Measurements from ENCODE around the gene VARS2. TPM values are rescaled to one million over a fixed set of nuclear protein-coding genes. Genes with fewer than 3 reads are reported as not detected.

The VARS2 gene
- total and polyA plus RNA-seq, 2 donors (not counting 3 experiments of a cell fraction or from before 2014, with no cell fraction given), result 17.8 to 34.3 TPM

DNA sequence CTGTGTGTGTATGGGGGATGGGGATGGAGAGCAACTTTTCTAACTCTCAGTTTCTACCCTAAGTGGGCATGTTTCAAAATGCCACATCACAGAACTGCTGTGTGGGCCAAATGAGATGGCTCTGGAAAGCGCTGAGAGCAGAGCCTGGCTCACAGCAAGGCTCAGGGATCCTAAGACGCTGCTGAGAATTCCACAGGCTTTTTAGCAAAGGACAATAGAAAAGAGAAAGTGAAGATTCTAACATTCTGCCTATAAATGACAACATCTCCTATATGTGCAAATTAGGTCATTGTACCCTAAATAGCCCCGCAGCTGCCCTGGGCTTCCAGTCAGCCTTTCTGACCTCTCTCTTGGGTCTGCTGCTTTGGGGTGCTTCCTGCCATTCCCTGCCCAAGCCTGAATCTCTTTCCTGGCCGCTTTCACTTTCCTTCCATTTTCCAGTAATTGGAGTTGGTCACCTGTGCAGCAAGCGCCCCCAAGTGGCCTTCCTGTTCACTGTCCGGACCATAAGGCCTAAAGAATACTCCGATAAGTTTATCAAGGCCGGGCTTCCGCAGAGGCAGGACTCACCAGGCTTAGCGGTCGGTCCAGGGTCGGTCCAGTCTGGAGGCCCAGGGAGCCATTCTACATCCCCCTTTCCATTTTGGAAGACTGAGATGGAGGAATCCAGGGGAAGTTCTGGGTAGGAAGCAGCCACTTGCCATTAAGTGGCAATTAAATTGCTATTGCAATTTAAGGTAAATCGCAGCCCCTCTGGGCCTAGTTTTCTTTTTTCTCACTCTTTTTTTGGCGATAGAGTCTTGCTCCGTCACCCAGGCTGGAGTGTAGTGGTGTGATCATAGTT lies 36.4 kb upstream of the VARS2 start:
- no peaks in the 10 kb centered on the region for H3K9me1 ChIP-seq (replicated peaks; ENCODE audit: control insufficient read depth, extremely low read depth, insufficient read depth, low read length)
- dilution Hi-C loops (cut with MboI; ENCODE audit: extremely low pct_ligation_motif_present, low sequenced_read_pairs) (loop anchor here (25.0 kb wide), 1 partner anchor 140 kb away; the partner anchor contains the start of genes FLOT1 and IER3), intact Hi-C loops (cut with micrococcal nuclease) (loop anchor here (1.0 to 10.0 kb wide), 6 partner anchors 49 to 393 kb away; partner anchors contain the start of genes FLOT1 and HLA-E)
- peaks cover 23% of the 10 kb centered on the region for H3K4me1 ChIP-seq (ENCODE audit: control insufficient read depth, extremely low read depth, insufficient read depth, low read length)
- ChIA-PET CTCF (interaction anchor here (0.7 to 5.6 kb wide), 10 partner anchors 12 to 209 kb away, joined by 3 to 57 read pairs (median 6); no protein-coding TSS in a partner anchor), POLR2A (no interaction called here)
- FAIRE-seq (peak; percentile 97), DNase-seq (ENCODE audit: low read depth, low spot score) (peak; percentile 92)
- H3K27me3 ChIP-seq (ENCODE audit: control insufficient read depth in 2 of 2, insufficient read depth in 2 of 2, low read length in 2 of 2), result peaks cover 0 to 2% of the 10 kb centered on the region in 2 experiments
- BruUV-seq (replicated peaks), result no TSS peak
- peak overlapping the region; percentile 75 for H3K4me2 ChIP-seq (ENCODE audit: insufficient read depth, low read length)
- peak overlapping the region in 2 of 3 experiments; percentile 9 to 31 for H3K4me3 ChIP-seq (replicated peaks in 1 of 3; ENCODE audit: insufficient read depth in 1 of 3, low read depth in 1 of 3, low read length in 3 of 3)
- peak overlapping the region; percentile 81 for H3K27ac ChIP-seq (ENCODE audit: insufficient read depth, low read depth, low read length)
- no peaks in the 10 kb centered on the region for H3K79me2 ChIP-seq (ENCODE audit: control insufficient read depth, insufficient read depth, low read length)
- H3K9ac ChIP-seq (replicated peaks; ENCODE audit: extremely low read depth, insufficient read depth, low read length), result peak overlapping the region; percentile 64
- no peaks in the 10 kb centered on the region for H4K20me1 ChIP-seq (replicated peaks; ENCODE audit: control insufficient read depth, extremely low read depth, insufficient read depth, low read length)
- peak overlapping the region; percentile 88 for H2AFZ ChIP-seq (ENCODE audit: low read depth, low read length)
- H3K36me3 ChIP-seq (ENCODE audit: control insufficient read depth in 2 of 2, extremely low read depth in 1 of 2, insufficient read depth in 2 of 2, low read length in 2 of 2), result no peaks in the 10 kb centered on the region
- TF ChIP-seq CTCF (IDR thresholded peaks at IDR 0.05; ENCODE audit: extremely low read depth in 1 of 2, insufficient read depth in 1 of 2, low read depth in 1 of 2, low read length in 2 of 2) (peak; percentile 83 to 90), MAX (IDR thresholded peaks at IDR 0.05; ENCODE audit: insufficient read depth, insufficient read length) (no peak), EZH2 (IDR thresholded peaks at IDR 0.05; ENCODE audit: borderline replicate concordance, low read depth, low read length, severe bottlenecking) (no peak), POLR2A (IDR thresholded peaks at IDR 0.05; ENCODE audit: low read depth, low read length) (peak; percentile 49), FOS (IDR thresholded peaks at IDR 0.05; ENCODE audit: borderline replicate concordance, insufficient read depth, low read length) (no peak), JUN (IDR thresholded peaks at IDR 0.05; ENCODE audit: borderline replicate concordance, insufficient read depth, insufficient read length, low read depth) (peak; percentile 37), GATA2 (IDR thresholded peaks at IDR 0.05; ENCODE audit: insufficient read depth, insufficient read length, low read depth, low read length) (no peak), POLR2AphosphoS5 (IDR thresholded peaks at IDR 0.05; ENCODE audit: insufficient read depth, low read depth, low read length) (peak; percentile 71), MYC (IDR thresholded peaks at IDR 0.05; ENCODE audit: low read depth, low read length) (no peak)
- no peaks in the 10 kb centered on the region for H3K9me3 ChIP-seq (replicated peaks; ENCODE audit: control insufficient read depth, insufficient read depth, low read length)
